GM19351 (cell line): ENCODE measurements around the gene WNT5A.
"Not testable (repeated sequence)": the region's sequence is repeated elsewhere in the genome, so short reads cannot be mapped to it uniquely, and the experiment has no call there.

Source experiments
- ATAC-seq: cut with Tn5 transposase; IDR thresholded peaks from one replicate; pipeline ENCODE4 v1.9.1; 2021; ENCODE audit warnings: mild to moderate bottlenecking, moderate library complexity; ENCODE audit not compliant: unreplicated experiment

WNT5A gene

GRCh38 chr3:55507808-55508207 is 20.7 kb upstream of the WNT5A start:
- ATAC-seq, result no peak

- ATAC-seq, result no peak
Observed at GRCh38 chr3:55505776-55506175, 18.7 kb upstream of the WNT5A start.

GRCh38 chr3:55505102-55505501 is 18.0 kb upstream of the WNT5A start:
- not testable (repeated sequence) for ATAC-seq

- ATAC-seq, result no peak
Observed at GRCh38 chr3:55501905-55502304, 14.8 kb upstream of the WNT5A start.

GRCh38 chr3:55500555-55501330 is 13.6 kb upstream of the WNT5A start:
- ATAC-seq, result no peak

- no peak for ATAC-seq
Observed at GRCh38 chr3:55498520-55498919, 11.4 kb upstream of the WNT5A start.

GRCh38 chr3:55497250-55497649 is 10.1 kb upstream of the WNT5A start:
- no peak for ATAC-seq

- no peak for ATAC-seq
Observed at GRCh38 chr3:55494976-55495375, 7.9 kb upstream of the WNT5A start.

- no peak for ATAC-seq
Observed at GRCh38 chr3:55492976-55493375, 5.9 kb upstream of the WNT5A start.

GRCh38 chr3:55491296-55491816 is 4.2 kb upstream of the WNT5A start:
- no peak for ATAC-seq

GRCh38 chr3:55490276-55490913 is 3.3 kb upstream of the WNT5A start:
- no peak for ATAC-seq

- ATAC-seq, result no peak
Observed at GRCh38 chr3:55489798-55490132, 2.7 kb upstream of the WNT5A start.

GRCh38 chr3:55488398-55489055 is 1.4 kb upstream of the WNT5A start:
- peak; percentile 39 for ATAC-seq

GRCh38 chr3:55487381-55488241 is 505 bp upstream of the WNT5A start:
- no peak for ATAC-seq

- no peak for ATAC-seq
Observed at GRCh38 chr3:55486101-55486856, 827 bp downstream of the WNT5A start.

GRCh38 chr3:55484801-55485791 is 2.0 kb downstream of the WNT5A start:
- ATAC-seq, result peak; percentile 61

- no peak for ATAC-seq
Observed at GRCh38 chr3:55484191-55484689, 2.9 kb downstream of the WNT5A start.

GRCh38 chr3:55483196-55484095 is 3.7 kb downstream of the WNT5A start:
- no peak for ATAC-seq
